ENCODE measurements around the gene ACOXL.

DNA sequence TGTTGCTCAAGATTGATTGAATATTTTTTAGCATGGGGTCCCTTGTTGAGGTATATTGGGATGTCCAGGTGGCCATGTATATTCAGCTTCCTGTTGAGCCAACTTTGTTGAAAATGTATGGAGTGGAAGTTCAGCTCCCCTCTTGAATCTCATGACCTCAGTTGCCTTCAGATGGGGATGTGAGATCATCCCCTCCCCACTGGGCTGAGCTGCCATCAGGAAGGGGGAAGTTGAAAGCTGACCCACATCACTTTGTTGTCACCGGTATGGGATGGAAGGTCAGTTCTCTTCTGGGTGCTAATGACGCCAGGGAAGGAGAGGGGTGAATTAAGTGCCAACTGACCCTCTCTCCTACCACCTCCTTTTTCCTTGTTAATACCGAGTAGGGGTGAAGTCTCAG, 33.9 kb downstream of the ACOXL start:
- TF ChIP-seq, protein P1, sequence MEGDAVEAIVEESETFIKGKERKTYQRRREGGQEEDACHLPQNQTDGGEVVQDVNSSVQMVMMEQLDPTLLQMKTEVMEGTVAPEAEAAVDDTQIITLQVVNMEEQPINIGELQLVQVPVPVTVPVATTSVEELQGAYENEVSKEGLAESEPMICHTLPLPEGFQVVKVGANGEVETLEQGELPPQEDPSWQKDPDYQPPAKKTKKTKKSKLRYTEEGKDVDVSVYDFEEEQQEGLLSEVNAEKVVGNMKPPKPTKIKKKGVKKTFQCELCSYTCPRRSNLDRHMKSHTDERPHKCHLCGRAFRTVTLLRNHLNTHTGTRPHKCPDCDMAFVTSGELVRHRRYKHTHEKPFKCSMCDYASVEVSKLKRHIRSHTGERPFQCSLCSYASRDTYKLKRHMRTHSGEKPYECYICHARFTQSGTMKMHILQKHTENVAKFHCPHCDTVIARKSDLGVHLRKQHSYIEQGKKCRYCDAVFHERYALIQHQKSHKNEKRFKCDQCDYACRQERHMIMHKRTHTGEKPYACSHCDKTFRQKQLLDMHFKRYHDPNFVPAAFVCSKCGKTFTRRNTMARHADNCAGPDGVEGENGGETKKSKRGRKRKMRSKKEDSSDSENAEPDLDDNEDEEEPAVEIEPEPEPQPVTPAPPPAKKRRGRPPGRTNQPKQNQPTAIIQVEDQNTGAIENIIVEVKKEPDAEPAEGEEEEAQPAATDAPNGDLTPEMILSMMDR (IDR thresholded peaks at IDR 0.05) = no peak
- no peak for TF ChIP-seq POLR2A (IDR thresholded peaks at IDR 0.05)
